ENCODE measurements around the gene SIPA1L3.

SIPA1L3 gene

GRCh38 chr19:38120471-38121025 lies 213.5 kb downstream of the SIPA1L3 start:
- Histone ChIP-seq H3K9ac (ENCODE audit: low read depth, low read length) (no peak overlapping the region), H3K9me3 (ENCODE audit: insufficient read depth, low read depth, low read length) (peaks cover 11% of the 10 kb centered on the region), H3K27ac (ENCODE audit: low read length) (no peak overlapping the region), H3K4me3 (ENCODE audit: low read length) (no peak overlapping the region), H3K27me3 (ENCODE audit: insufficient read depth, low read length) (no peaks in the 10 kb centered on the region), H3K36me3 (ENCODE audit: insufficient read depth, low read depth, low read length) (peaks cover 30% of the 10 kb centered on the region), H3K4me1 (ENCODE audit: insufficient read depth, low read length) (no peaks in the 10 kb centered on the region)

GRCh38 chr19:38122402-38123093 lies 215.5 kb downstream of the SIPA1L3 start:
- Histone ChIP-seq H3K27ac (ENCODE audit: low read length) (no peak overlapping the region), H3K36me3 (ENCODE audit: insufficient read depth, low read depth, low read length) (peaks cover 30% of the 10 kb centered on the region), H3K9ac (ENCODE audit: low read depth, low read length) (no peak overlapping the region), H3K9me3 (ENCODE audit: insufficient read depth, low read depth, low read length) (peaks cover 11% of the 10 kb centered on the region), H3K27me3 (ENCODE audit: insufficient read depth, low read length) (no peaks in the 10 kb centered on the region), H3K4me1 (ENCODE audit: insufficient read depth, low read length) (no peaks in the 10 kb centered on the region), H3K4me3 (ENCODE audit: low read length) (no peak overlapping the region)

GRCh38 chr19:38125238-38125637 lies 218.2 kb downstream of the SIPA1L3 start:
- no peak overlapping the region for H3K4me3 ChIP-seq (ENCODE audit: low read length)
- H3K36me3 ChIP-seq (ENCODE audit: insufficient read depth, low read depth, low read length): peaks cover 22% of the 10 kb centered on the region
- H3K9me3 ChIP-seq (ENCODE audit: insufficient read depth, low read depth, low read length): peaks cover 11% of the 10 kb centered on the region
- no peak overlapping the region for H3K27ac ChIP-seq (ENCODE audit: low read length)
- H3K4me1 ChIP-seq (ENCODE audit: insufficient read depth, low read length): no peaks in the 10 kb centered on the region
- H3K9ac ChIP-seq (ENCODE audit: low read depth, low read length): no peak overlapping the region
- no peaks in the 10 kb centered on the region for H3K27me3 ChIP-seq (ENCODE audit: insufficient read depth, low read length)

- Histone ChIP-seq H3K9ac (ENCODE audit: low read depth, low read length) (no peak overlapping the region), H3K27me3 (ENCODE audit: insufficient read depth, low read length) (no peaks in the 10 kb centered on the region), H3K4me3 (ENCODE audit: low read length) (no peak overlapping the region), H3K36me3 (ENCODE audit: insufficient read depth, low read depth, low read length) (peaks cover 12% of the 10 kb centered on the region), H3K9me3 (ENCODE audit: insufficient read depth, low read depth, low read length) (no peaks in the 10 kb centered on the region), H3K4me1 (ENCODE audit: insufficient read depth, low read length) (no peaks in the 10 kb centered on the region), H3K27ac (ENCODE audit: low read length) (no peak overlapping the region)
Measured at GRCh38 chr19:38130399-38130798, 223.4 kb downstream of the SIPA1L3 start.

GRCh38 chr19:38132781-38133180 lies 225.8 kb downstream of the SIPA1L3 start:
- Histone ChIP-seq H3K27ac (ENCODE audit: low read length) (no peak overlapping the region), H3K4me3 (ENCODE audit: low read length) (no peak overlapping the region), H3K9me3 (ENCODE audit: insufficient read depth, low read depth, low read length) (no peaks in the 10 kb centered on the region), H3K4me1 (ENCODE audit: insufficient read depth, low read length) (no peaks in the 10 kb centered on the region), H3K9ac (ENCODE audit: low read depth, low read length) (no peak overlapping the region), H3K36me3 (ENCODE audit: insufficient read depth, low read depth, low read length) (peaks cover 12% of the 10 kb centered on the region), H3K27me3 (ENCODE audit: insufficient read depth, low read length) (no peaks in the 10 kb centered on the region)

- no peak overlapping the region for H3K27ac ChIP-seq (ENCODE audit: low read length)
- peaks cover 11% of the 10 kb centered on the region for H3K36me3 ChIP-seq (ENCODE audit: insufficient read depth, low read depth, low read length)
- no peak overlapping the region for H3K4me3 ChIP-seq (ENCODE audit: low read length)
- H3K9me3 ChIP-seq (ENCODE audit: insufficient read depth, low read depth, low read length): no peaks in the 10 kb centered on the region
- H3K4me1 ChIP-seq (ENCODE audit: insufficient read depth, low read length): no peaks in the 10 kb centered on the region
- H3K27me3 ChIP-seq (ENCODE audit: insufficient read depth, low read length): no peaks in the 10 kb centered on the region
- H3K9ac ChIP-seq (ENCODE audit: low read depth, low read length): no peak overlapping the region
Measured at GRCh38 chr19:38133319-38133718, 226.3 kb downstream of the SIPA1L3 start.

GRCh38 chr19:38134540-38135149 lies 227.6 kb downstream of the SIPA1L3 start:
- Histone ChIP-seq H3K9me3 (ENCODE audit: insufficient read depth, low read depth, low read length) (no peaks in the 10 kb centered on the region), H3K9ac (ENCODE audit: low read depth, low read length) (no peak overlapping the region), H3K27ac (ENCODE audit: low read length) (no peak overlapping the region), H3K27me3 (ENCODE audit: insufficient read depth, low read length) (no peaks in the 10 kb centered on the region), H3K4me1 (ENCODE audit: insufficient read depth, low read length) (no peaks in the 10 kb centered on the region), H3K4me3 (ENCODE audit: low read length) (no peak overlapping the region), H3K36me3 (ENCODE audit: insufficient read depth, low read depth, low read length) (peaks cover 11% of the 10 kb centered on the region)

- Histone ChIP-seq H3K27ac (ENCODE audit: low read length) (no peak overlapping the region), H3K9me3 (ENCODE audit: insufficient read depth, low read depth, low read length) (no peaks in the 10 kb centered on the region), H3K27me3 (ENCODE audit: insufficient read depth, low read length) (no peaks in the 10 kb centered on the region), H3K9ac (ENCODE audit: low read depth, low read length) (no peak overlapping the region), H3K4me1 (ENCODE audit: insufficient read depth, low read length) (no peaks in the 10 kb centered on the region), H3K36me3 (ENCODE audit: insufficient read depth, low read depth, low read length) (peaks cover 11% of the 10 kb centered on the region), H3K4me3 (ENCODE audit: low read length) (no peak overlapping the region)
Measured at GRCh38 chr19:38135150-38135998, 228.4 kb downstream of the SIPA1L3 start.

GRCh38 chr19:38139122-38139521 lies 232.1 kb downstream of the SIPA1L3 start:
- no peak overlapping the region for H3K27ac ChIP-seq (ENCODE audit: low read length)
- H3K9me3 ChIP-seq (ENCODE audit: insufficient read depth, low read depth, low read length): no peaks in the 10 kb centered on the region
- no peak overlapping the region for H3K9ac ChIP-seq (ENCODE audit: low read depth, low read length)
- H3K4me1 ChIP-seq (ENCODE audit: insufficient read depth, low read length): no peaks in the 10 kb centered on the region
- peaks cover 16% of the 10 kb centered on the region; the same call in 1 of the 2 replicates for H3K36me3 ChIP-seq (ENCODE audit: insufficient read depth, low read depth, low read length)
- H3K4me3 ChIP-seq (ENCODE audit: low read length): no peak overlapping the region
- H3K27me3 ChIP-seq (ENCODE audit: insufficient read depth, low read length): no peaks in the 10 kb centered on the region

- peaks cover 26% of the 10 kb centered on the region; the same call in 1 of the 2 replicates for H3K36me3 ChIP-seq (ENCODE audit: insufficient read depth, low read depth, low read length)
Measured at GRCh38 chr19:38141108-38141507, 234.1 kb downstream of the SIPA1L3 start.

GRCh38 chr19:38142176-38143035 lies 235.4 kb downstream of the SIPA1L3 start:
- Histone ChIP-seq H3K4me3 (ENCODE audit: low read length) (no peak overlapping the region), H3K4me1 (ENCODE audit: insufficient read depth, low read length) (no peaks in the 10 kb centered on the region), H3K27me3 (ENCODE audit: insufficient read depth, low read length) (no peaks in the 10 kb centered on the region), H3K36me3 (ENCODE audit: insufficient read depth, low read depth, low read length) (peaks cover 26% of the 10 kb centered on the region; the same call in 1 of the 2 replicates), H3K9me3 (ENCODE audit: insufficient read depth, low read depth, low read length) (no peaks in the 10 kb centered on the region), H3K9ac (ENCODE audit: low read depth, low read length) (no peak overlapping the region), H3K27ac (ENCODE audit: low read length) (no peak overlapping the region)

More at GRCh38 chr19:38141108-38141507, 234.1 kb downstream of the SIPA1L3 start:
- H3K4me3 ChIP-seq (ENCODE audit: low read length): no peak overlapping the region
- H3K27me3 ChIP-seq (ENCODE audit: insufficient read depth, low read length): no peaks in the 10 kb centered on the region
- no peak overlapping the region for H3K27ac ChIP-seq (ENCODE audit: low read length)
- H3K9me3 ChIP-seq (ENCODE audit: insufficient read depth, low read depth, low read length): no peaks in the 10 kb centered on the region
- H3K9ac ChIP-seq (ENCODE audit: low read depth, low read length): no peak overlapping the region
- no peaks in the 10 kb centered on the region for H3K4me1 ChIP-seq (ENCODE audit: insufficient read depth, low read length)

Measured in iPS-20b (cell line).